Measurements from ENCODE around the gene OR4C12.
A peak's percentile ranks its signal among the peaks of the same experiment; 100 is the strongest.
"Not testable (repeated sequence)": the region's sequence is repeated elsewhere in the genome, so short reads cannot be mapped to it uniquely, and the experiment has no call there.

OR4C12 gene

GRCh38 chr11:49982435-49982834 lies at the start of gene OR4C12:
OR4C12 (minus strand) TSS chr11:49982535; CDS start chr11:49982501, 34 bp downstream.
- not testable (repeated sequence) for DNase-seq

DNA sequence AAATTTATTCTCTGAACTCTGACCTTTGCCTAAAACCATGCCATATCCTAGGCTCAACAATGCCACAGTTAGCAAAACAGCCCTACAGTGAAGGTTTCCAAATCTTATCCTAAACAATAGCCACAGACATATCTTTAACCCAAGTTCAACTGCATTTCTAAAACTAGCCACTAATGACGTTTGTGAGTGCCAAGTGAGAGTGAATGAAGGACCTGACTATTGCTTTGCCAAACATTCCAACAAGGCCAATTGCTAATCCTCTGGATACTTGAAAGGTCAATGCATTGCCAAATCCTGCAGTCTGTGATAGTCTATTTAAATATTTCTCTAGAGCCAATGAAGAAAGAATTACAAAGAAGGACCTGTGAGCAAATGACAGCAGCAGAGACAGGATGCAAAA lies 47.9 kb upstream of the OR4C12 start:
- DNase-seq = no peak

DNA sequence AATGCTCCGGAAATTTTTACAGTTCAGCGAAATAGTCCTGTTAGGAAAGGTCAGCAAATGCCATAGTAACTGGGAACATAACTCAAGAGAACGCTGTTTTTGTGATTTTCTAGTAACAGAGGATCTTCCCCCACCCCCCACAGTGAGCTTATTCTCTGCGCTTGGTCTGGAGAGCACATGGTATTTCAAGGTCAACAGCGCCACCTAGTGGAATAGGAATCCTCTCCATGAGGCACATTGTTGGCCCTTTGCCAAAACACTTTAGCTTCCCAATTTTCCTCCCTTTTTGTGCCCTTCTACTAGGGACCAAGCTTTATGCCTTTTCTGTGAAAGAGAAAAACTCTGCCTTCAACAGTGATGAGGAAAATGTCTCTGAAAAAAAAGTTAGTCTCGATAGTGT lies 13.2 kb upstream of the OR4C12 start:
- peak; percentile 15 for DNase-seq

- DNase-seq = not testable (repeated sequence)
Observed at GRCh38 chr11:49973439-49973838, 8.9 kb downstream of the OR4C12 start.

DNA sequence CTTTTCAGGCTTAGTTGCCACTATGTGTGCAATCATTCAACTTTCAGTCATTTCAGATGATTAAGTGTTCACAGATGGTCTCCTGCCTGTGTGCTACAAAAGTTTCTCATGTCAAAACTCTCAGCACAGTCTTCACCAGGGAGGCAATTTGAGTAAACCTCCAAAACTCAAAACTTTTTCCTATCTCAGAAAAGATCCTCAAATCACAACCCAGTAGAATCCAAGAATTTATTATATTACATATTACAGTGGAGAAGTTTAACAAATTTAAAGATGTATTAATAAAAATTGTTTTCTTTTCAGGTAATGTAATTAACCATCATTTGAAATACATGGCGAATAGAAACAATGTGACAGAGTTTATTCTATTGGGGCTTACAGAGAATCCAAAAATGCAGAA lies 30.2 kb downstream of the OR4C12 start, which contains the start of gene OR4C13:
Gene OR4C13, plus strand, starts transcription at position 301 of the 400 bp plus-strand sequence. Its CDS starts 32 bp downstream, at position 333.
- no peak for DNase-seq

DNA sequence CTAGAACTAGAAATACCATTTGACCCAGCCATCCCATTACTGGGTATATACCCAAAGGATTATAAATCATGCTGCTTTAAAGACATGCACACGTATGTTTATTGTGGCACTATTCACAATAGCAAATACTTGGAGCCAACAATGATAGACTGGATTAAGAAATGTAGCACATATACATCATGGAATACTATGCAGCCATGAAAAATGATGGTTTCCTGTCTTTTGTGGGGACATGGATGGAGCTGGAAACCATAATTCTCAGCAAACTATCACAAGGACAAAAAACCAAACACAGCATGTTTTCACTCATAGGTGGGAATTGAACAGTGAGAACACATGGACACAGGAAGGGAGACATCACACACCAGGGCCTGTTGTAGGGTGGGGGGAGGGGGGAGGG lies 33.6 kb downstream of the OR4C12 start:
- DNase-seq = not testable (repeated sequence)

Data from DMS 273 treated with DMSO at 0.1 percent for 48 hours (cell line).